HEK293 (cell line): Measurements from ENCODE around the gene PDPR.
"Not testable (repeated sequence)": the region's sequence is repeated elsewhere in the genome, so short reads cannot be mapped to it uniquely, and the experiment has no call there.

ENCODE experiments used
- SP2 ChIP-seq: fragments of 450-650 bp; formaldehyde crosslinking; IDR thresholded peaks from 2 replicates; pipeline ENCODE4 v1.5.1; 2016; ENCODE audit warnings: missing biosample characterization, missing genetic modification characterization
- ZFP37 ChIP-seq: fragments of 450-650 bp; formaldehyde crosslinking; IDR thresholded peaks from 2 replicates; pipeline ENCODE4 v1.5.1; 2016; ENCODE audit warnings: missing biosample characterization, missing genetic modification characterization
- ZNF24 ChIP-seq: fragments of 450-650 bp; formaldehyde crosslinking; IDR thresholded peaks from 2 replicates; pipeline ENCODE4 v1.5.1; 2016; ENCODE audit warnings: missing biosample characterization, missing genetic modification characterization
- ZNF37A ChIP-seq: fragments of 450-650 bp; IDR thresholded peaks from 2 replicates; pipeline ENCODE4 v1.5.1; 2018; ENCODE audit warnings: missing biosample characterization, missing genetic modification characterization
- ZNF571 ChIP-seq: fragments of 450-650 bp; formaldehyde crosslinking; IDR thresholded peaks from 2 replicates; pipeline ENCODE4 v1.5.0; 2017; ENCODE audit warnings: missing biosample characterization, missing genetic modification characterization
- ZNF670 ChIP-seq: fragments of 450-650 bp; formaldehyde crosslinking; IDR thresholded peaks from 2 replicates; pipeline ENCODE4 v1.5.1; 2016; ENCODE audit warnings: missing biosample characterization, missing genetic modification characterization, low read depth
- ZNF776 ChIP-seq: fragments of 450-650 bp; formaldehyde crosslinking; IDR thresholded peaks from 2 replicates; pipeline ENCODE4 v1.5.0; 2017; ENCODE audit warnings: missing biosample characterization, missing genetic modification characterization, borderline replicate concordance
- ZNF843 ChIP-seq: fragments of 450-650 bp; formaldehyde crosslinking; IDR thresholded peaks from 2 replicates; pipeline ENCODE4 v1.5.1; 2016; ENCODE audit warnings: missing biosample characterization, missing genetic modification characterization
- TF ChIP-seq, protein P1 (sequence below): fragments of 450-650 bp; formaldehyde crosslinking; IDR thresholded peaks from 2 replicates; pipeline ENCODE4 v1.5.1; 2016; ENCODE audit warnings: missing biosample characterization, missing genetic modification characterization
- TF ChIP-seq, protein P2 (sequence below): fragments of 450-650 bp; formaldehyde crosslinking; IDR thresholded peaks from 2 replicates; pipeline ENCODE4 v1.5.1; 2016; ENCODE audit warnings: missing biosample characterization, missing genetic modification characterization

- not testable (repeated sequence) for TF ChIP-seq ZNF37A; ZNF776; ZNF670 (tag by site-specific recombination); ZFP37 (tag by site-specific recombination); ZNF571 (tag by site-specific recombination); SP2 (tag by site-specific recombination); ZNF843; ZNF24 (tag by site-specific recombination)
- TF ChIP-seq, protein P1, sequence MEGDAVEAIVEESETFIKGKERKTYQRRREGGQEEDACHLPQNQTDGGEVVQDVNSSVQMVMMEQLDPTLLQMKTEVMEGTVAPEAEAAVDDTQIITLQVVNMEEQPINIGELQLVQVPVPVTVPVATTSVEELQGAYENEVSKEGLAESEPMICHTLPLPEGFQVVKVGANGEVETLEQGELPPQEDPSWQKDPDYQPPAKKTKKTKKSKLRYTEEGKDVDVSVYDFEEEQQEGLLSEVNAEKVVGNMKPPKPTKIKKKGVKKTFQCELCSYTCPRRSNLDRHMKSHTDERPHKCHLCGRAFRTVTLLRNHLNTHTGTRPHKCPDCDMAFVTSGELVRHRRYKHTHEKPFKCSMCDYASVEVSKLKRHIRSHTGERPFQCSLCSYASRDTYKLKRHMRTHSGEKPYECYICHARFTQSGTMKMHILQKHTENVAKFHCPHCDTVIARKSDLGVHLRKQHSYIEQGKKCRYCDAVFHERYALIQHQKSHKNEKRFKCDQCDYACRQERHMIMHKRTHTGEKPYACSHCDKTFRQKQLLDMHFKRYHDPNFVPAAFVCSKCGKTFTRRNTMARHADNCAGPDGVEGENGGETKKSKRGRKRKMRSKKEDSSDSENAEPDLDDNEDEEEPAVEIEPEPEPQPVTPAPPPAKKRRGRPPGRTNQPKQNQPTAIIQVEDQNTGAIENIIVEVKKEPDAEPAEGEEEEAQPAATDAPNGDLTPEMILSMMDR (tag by site-specific recombination), result not testable (repeated sequence)
- TF ChIP-seq, protein P2, sequence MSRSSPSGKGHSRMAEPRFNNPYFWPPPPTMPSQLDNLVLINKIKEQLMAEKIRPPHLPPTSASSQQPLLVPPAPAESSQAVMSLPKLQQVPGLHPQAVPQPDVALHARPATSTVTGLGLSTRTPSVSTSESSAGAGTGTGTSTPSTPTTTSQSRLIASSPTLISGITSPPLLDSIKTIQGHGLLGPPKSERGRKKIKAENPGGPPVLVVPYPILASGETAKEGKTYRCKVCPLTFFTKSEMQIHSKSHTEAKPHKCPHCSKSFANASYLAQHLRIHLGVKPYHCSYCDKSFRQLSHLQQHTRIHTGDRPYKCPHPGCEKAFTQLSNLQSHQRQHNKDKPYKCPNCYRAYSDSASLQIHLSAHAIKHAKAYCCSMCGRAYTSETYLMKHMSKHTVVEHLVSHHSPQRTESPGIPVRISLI (tag by site-specific recombination), result not testable (repeated sequence)
These were observed 82.7 kb downstream of the PDPR start for GRCh38 chr16:70196683-70197300.
